SK-N-SH (cell line): ENCODE results near the gene ARMH2. TPM values are rescaled to one million over a fixed set of nuclear protein-coding genes. Genes with fewer than 3 reads are reported as not detected.
A peak's percentile ranks its signal among the peaks of the same experiment; 100 is the strongest.

Experiments
- CTCF ChIA-PET: fragments of 300-600, 350-600 bp; formaldehyde crosslinking; extraction: SDS; loops from one replicate; lab custom pipeline; 2021; lab: Yijun Ruan, JAX
- POLR2A ChIA-PET: fragments of 350-600 bp; sonication (Branson Sonifier 250); formaldehyde crosslinking; extraction: SDS; loops from one replicate; lab custom pipeline; 2020; ENCODE audit warnings: antibody characterized with exemption, inconsistent platforms; lab: Yijun Ruan, JAX
- DNase-seq: peaks from one replicate; pipeline ENCODE4 v3.0.0; 2012
- H2AFZ ChIP-seq: fragments of 200-600 bp; sonication (generic); 2 replicates; pipeline ENCODE4 v1.8.1; 2016; ENCODE audit warnings: antibody characterized with exemption, mild to moderate bottlenecking, low read depth
- H3F3A ChIP-seq: fragments of 200-600 bp; sonication (generic); replicated peaks from 2 replicates; pipeline ENCODE3; 2016; ENCODE audit warnings: antibody characterized with exemption, mild to moderate bottlenecking; ENCODE audit not compliant: insufficient read depth
- H3K27ac ChIP-seq, 2 experiments: fragments of 200-500 bp in 1 of 2; fragments of 200-600 bp in 1 of 2; sonication (Bioruptor generic) in 1 of 2; sonication (generic), shearing (Covaris generic) in 1 of 2; 2 replicates each; pipeline versions ENCODE4 v1.5.1 to v1.6.1; 2014 to 2016; ENCODE audit warnings: low read depth in 2 of 2, inconsistent platforms in 1 of 2, low read length in 1 of 2, mild to moderate bottlenecking in 1 of 2, mixed read lengths in 1 of 2
- H3K27me3 ChIP-seq: fragments of 200-600 bp; sonication (generic), shearing (Covaris generic); 2 replicates; pipeline ENCODE4 v1.6.1; 2016; ENCODE audit warnings: mixed run types; ENCODE audit not compliant: insufficient read depth
- H3K36me3 ChIP-seq, 2 experiments: fragments of 200-500 bp in 1 of 2; fragments of 200-600 bp in 1 of 2; sonication (Bioruptor generic) in 1 of 2; sonication (generic) in 1 of 2; replicated peaks in 1 of 2; 2 replicates each; pipeline versions ENCODE3 to v1.5.1; 2014 to 2016; ENCODE audit warnings: low read length in 1 of 2, mild to moderate bottlenecking in 1 of 2; ENCODE audit not compliant: insufficient read depth in 2 of 2, control insufficient read depth in 1 of 2
- H3K4me1 ChIP-seq, 2 experiments: fragments of 200-500 bp in 1 of 2; fragments of 200-600 bp in 1 of 2; sonication (Bioruptor generic) in 1 of 2; sonication (generic), shearing (Covaris generic) in 1 of 2; 2 replicates each; pipeline versions ENCODE4 v1.5.1 to v1.6.1; 2014 to 2016; ENCODE audit warnings: low read depth in 1 of 2, low read length in 1 of 2, mixed run types in 1 of 2; ENCODE audit not compliant: insufficient read depth in 2 of 2, control insufficient read depth in 1 of 2
- H3K4me2 ChIP-seq: fragments of 200-600 bp; sonication (generic), shearing (Covaris generic); 2 replicates; pipeline ENCODE4 v1.6.1; 2017; ENCODE audit warnings: mixed run types
- H3K4me3 ChIP-seq, 2 experiments: fragments of 200-500 bp in 1 of 2; fragments of 200-600 bp in 1 of 2; sonication (Bioruptor generic) in 1 of 2; sonication (generic), shearing (Covaris generic) in 1 of 2; 2 replicates each; pipeline versions ENCODE4 v1.5.1 to v1.8.1; 2014 to 2016; ENCODE audit warnings: low read depth in 2 of 2, inconsistent platforms in 1 of 2, low read length in 1 of 2, mild to moderate bottlenecking in 1 of 2, mixed read lengths in 1 of 2, moderate library complexity in 1 of 2
- H3K79me2 ChIP-seq: fragments of 200-600 bp; sonication (generic); 2 replicates; pipeline ENCODE4 v1.8.1; 2017; ENCODE audit warnings: mild to moderate bottlenecking; ENCODE audit not compliant: insufficient read depth
- H3K9ac ChIP-seq: fragments of 200-600 bp; sonication (generic); 2 replicates; pipeline ENCODE4 v1.6.1; 2017; ENCODE audit warnings: mixed run types
- H3K9me2 ChIP-seq: fragments of 200-600 bp; sonication (generic); 2 replicates; pipeline ENCODE4 v1.6.1; 2017; ENCODE audit warnings: mixed run types
- H3K9me3 ChIP-seq: fragments of 200-600 bp; sonication (generic); 2 replicates; pipeline ENCODE4 v1.6.1; 2017; ENCODE audit warnings: mixed run types, mild to moderate bottlenecking, moderate library complexity
- H4K20me1 ChIP-seq: fragments of 200-600 bp; sonication (generic); 2 replicates; pipeline ENCODE4 v1.6.1; 2017; ENCODE audit warnings: mild to moderate bottlenecking, mixed run types; ENCODE audit not compliant: insufficient read depth
- ELF1 ChIP-seq: IDR thresholded peaks from 2 replicates; pipeline ENCODE4 v1.4.0; 2012
- EP300 ChIP-seq, 2 experiments: IDR thresholded peaks; 2 replicates each; pipeline versions ENCODE4 v1.4.0 to v1.6.1; 2012; ENCODE audit warnings: borderline replicate concordance in 1 of 2, low read depth in 1 of 2, low read length in 1 of 2
- EZH2phosphoT487 ChIP-seq: fragments of 200-600 bp; sonication (generic); IDR thresholded peaks from 2 replicates; pipeline ENCODE4 v1.6.1; 2017; ENCODE audit warnings: low read depth, mixed run types, mild to moderate bottlenecking, antibody characterized with exemption, moderate library complexity, borderline replicate concordance
- FOSL2 ChIP-seq: IDR thresholded peaks from 2 replicates; pipeline ENCODE4 v1.4.0; 2012; ENCODE audit warnings: low read depth, mild to moderate bottlenecking, moderate library complexity, borderline replicate concordance
- FOXM1 ChIP-seq: IDR thresholded peaks from 2 replicates; pipeline ENCODE4 v1.4.0; 2012; ENCODE audit warnings: low read depth, mild to moderate bottlenecking
- GABPA ChIP-seq: IDR thresholded peaks from 2 replicates; pipeline ENCODE4 v1.4.0; 2012; ENCODE audit warnings: low read depth, mild to moderate bottlenecking
- GATA2 ChIP-seq: sonication (generic); formaldehyde crosslinking; IDR thresholded peaks from 2 replicates; pipeline ENCODE4 v1.5.0; 2020; ENCODE audit warnings: mild to moderate bottlenecking, missing genetic modification reagents
- MEF2A ChIP-seq: IDR thresholded peaks from 2 replicates; pipeline ENCODE4 v1.4.0; 2012; ENCODE audit warnings: low read depth, borderline replicate concordance
- NRF1 ChIP-seq: IDR thresholded peaks from 2 replicates; pipeline ENCODE4 v1.6.1; 2012; ENCODE audit warnings: low read depth, mild to moderate bottlenecking, low read length
- POLR2AphosphoS5 ChIP-seq: IDR thresholded peaks from 2 replicates; pipeline ENCODE4 v1.6.1; 2012; ENCODE audit warnings: low read depth, low read length
- RFX5 ChIP-seq: IDR thresholded peaks from 2 replicates; pipeline ENCODE4 v1.6.1; 2012; ENCODE audit warnings: mild to moderate bottlenecking, improper control_type of control experiment, low read length
- RXRA ChIP-seq: IDR thresholded peaks from 2 replicates; pipeline ENCODE4 v1.4.0; 2012; ENCODE audit warnings: low read depth, mild to moderate bottlenecking, borderline replicate concordance
- SIN3A ChIP-seq: IDR thresholded peaks from 2 replicates; pipeline ENCODE4 v1.6.1; 2012; ENCODE audit warnings: low read depth, mild to moderate bottlenecking, low read length, moderate library complexity, borderline replicate concordance
- SMC3 ChIP-seq: IDR thresholded peaks from 2 replicates; pipeline ENCODE4 v1.6.1; 2012; ENCODE audit warnings: low read depth, low read length, improper control_type of control experiment
- TAF1 ChIP-seq: IDR thresholded peaks from 2 replicates; pipeline ENCODE4 v1.6.1; 2012; ENCODE audit warnings: low read depth, mild to moderate bottlenecking, low read length, moderate library complexity, borderline replicate concordance
- TEAD4 ChIP-seq: IDR thresholded peaks from 2 replicates; pipeline ENCODE4 v1.4.0; 2012; ENCODE audit warnings: mild to moderate bottlenecking, borderline replicate concordance; ENCODE audit not compliant: insufficient read depth
- USF2 ChIP-seq: fragments of 150-350 bp; IDR thresholded peaks from 2 replicates; pipeline ENCODE4 v1.6.1; 2017; ENCODE audit warnings: antibody characterized with exemption, low read length, low read depth, borderline replicate concordance
- YY1 ChIP-seq: IDR thresholded peaks from 2 replicates; pipeline ENCODE4 v1.4.0; 2012; ENCODE audit warnings: low read depth, mild to moderate bottlenecking
- WGBS: methylation state at CpG from one replicate; pipeline ENCODE4 v1.1.6; 2017; ENCODE audit warnings: low lambda C conversion rate; 5-methylcytosine and 5-hydroxymethylcytosine counted together
- polyA plus RNA-seq, 3 experiments: library from polyadenylated mRNA; depleted of rRNA; stranded (reverse); fragments of >200 nt; gene quantifications; 2 replicates each; pipeline ENCODE4 v1.2.3, GENCODE V29; 2012
- TF ChIP-seq, protein P1 (sequence below): IDR thresholded peaks from 2 replicates; pipeline ENCODE4; 2012
- TF ChIP-seq, protein P2 (sequence below): fragments of 150-350 bp; IDR thresholded peaks from 2 replicates; pipeline ENCODE4 v1.6.1; 2016; ENCODE audit warnings: mild to moderate bottlenecking, low read depth, low read length
- TF ChIP-seq, protein P3 (sequence below): fragments of 200-600 bp; sonication (generic); IDR thresholded peaks from 2 replicates; pipeline ENCODE4 v1.6.1; 2017; ENCODE audit warnings: antibody characterized with exemption, mild to moderate bottlenecking, moderate library complexity

ARMH2 gene
- polyA plus RNA-seq, 1 of the 3 experiments (the other 2 are of a cell fraction): not detected

DNA sequence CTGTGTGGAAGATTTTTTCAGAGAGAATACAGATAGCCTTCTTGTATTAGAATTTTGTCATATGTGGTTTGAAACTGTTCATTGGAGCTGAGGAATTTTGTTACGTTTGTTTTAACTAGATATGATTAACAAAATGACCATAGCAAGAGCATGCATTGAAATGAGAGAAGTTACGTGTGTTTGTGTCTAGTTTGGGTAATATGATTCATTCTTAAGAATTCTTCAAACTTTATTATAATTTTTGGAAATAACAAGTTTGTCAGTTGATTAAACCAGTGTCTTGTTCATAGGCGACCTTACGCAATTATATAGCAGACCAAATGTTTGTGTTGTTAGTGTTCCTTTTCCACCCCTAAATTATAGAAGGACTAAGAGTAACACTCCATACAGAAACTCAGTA lies 18.5 kb downstream of the ARMH2 start:
- peaks cover 51 to 53% of the 10 kb centered on the region in 2 experiments for H3K36me3 ChIP-seq
- no peaks in the 10 kb centered on the region for H3K9me3 ChIP-seq
- H3K27me3 ChIP-seq: no peaks in the 10 kb centered on the region
- H3K9me2 ChIP-seq: no peaks in the 10 kb centered on the region
- TF ChIP-seq GATA2 (CRISPR knock-in tag) (no peak), FOSL2 (no peak), EZH2phosphoT487 (no peak), RFX5 (no peak), SIN3A (no peak), SMC3 (no peak)
- TF ChIP-seq, protein P1, sequence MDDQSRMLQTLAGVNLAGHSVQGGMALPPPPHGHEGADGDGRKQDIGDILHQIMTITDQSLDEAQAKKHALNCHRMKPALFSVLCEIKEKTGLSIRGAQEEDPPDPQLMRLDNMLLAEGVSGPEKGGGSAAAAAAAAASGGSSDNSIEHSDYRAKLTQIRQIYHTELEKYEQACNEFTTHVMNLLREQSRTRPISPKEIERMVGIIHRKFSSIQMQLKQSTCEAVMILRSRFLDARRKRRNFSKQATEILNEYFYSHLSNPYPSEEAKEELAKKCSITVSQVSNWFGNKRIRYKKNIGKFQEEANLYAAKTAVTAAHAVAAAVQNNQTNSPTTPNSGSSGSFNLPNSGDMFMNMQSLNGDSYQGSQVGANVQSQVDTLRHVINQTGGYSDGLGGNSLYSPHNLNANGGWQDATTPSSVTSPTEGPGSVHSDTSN: no peak
- TF ChIP-seq, protein P2, sequence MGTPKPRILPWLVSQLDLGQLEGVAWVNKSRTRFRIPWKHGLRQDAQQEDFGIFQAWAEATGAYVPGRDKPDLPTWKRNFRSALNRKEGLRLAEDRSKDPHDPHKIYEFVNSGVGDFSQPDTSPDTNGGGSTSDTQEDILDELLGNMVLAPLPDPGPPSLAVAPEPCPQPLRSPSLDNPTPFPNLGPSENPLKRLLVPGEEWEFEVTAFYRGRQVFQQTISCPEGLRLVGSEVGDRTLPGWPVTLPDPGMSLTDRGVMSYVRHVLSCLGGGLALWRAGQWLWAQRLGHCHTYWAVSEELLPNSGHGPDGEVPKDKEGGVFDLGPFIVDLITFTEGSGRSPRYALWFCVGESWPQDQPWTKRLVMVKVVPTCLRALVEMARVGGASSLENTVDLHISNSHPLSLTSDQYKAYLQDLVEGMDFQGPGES: no peak
- TF ChIP-seq, protein P3, sequence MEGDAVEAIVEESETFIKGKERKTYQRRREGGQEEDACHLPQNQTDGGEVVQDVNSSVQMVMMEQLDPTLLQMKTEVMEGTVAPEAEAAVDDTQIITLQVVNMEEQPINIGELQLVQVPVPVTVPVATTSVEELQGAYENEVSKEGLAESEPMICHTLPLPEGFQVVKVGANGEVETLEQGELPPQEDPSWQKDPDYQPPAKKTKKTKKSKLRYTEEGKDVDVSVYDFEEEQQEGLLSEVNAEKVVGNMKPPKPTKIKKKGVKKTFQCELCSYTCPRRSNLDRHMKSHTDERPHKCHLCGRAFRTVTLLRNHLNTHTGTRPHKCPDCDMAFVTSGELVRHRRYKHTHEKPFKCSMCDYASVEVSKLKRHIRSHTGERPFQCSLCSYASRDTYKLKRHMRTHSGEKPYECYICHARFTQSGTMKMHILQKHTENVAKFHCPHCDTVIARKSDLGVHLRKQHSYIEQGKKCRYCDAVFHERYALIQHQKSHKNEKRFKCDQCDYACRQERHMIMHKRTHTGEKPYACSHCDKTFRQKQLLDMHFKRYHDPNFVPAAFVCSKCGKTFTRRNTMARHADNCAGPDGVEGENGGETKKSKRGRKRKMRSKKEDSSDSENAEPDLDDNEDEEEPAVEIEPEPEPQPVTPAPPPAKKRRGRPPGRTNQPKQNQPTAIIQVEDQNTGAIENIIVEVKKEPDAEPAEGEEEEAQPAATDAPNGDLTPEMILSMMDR: no peak
- TF ChIP-seq, all 33 proteins: peak for 0
- Histone ChIP-seq H3K9ac (no peak overlapping the region), H3K4me1 (peaks cover 11 to 13% of the 10 kb centered on the region in 2 experiments; a peak in 3 of 4 replicates), H3K4me2 (no peak overlapping the region), H2AFZ (no peak overlapping the region), H3K79me2 (peaks cover 68% of the 10 kb centered on the region), H3F3A (peaks cover 9% of the 10 kb centered on the region), H3K27ac (no peak overlapping the region; a peak in 1 of 4 replicates), H3K4me3 (no peak overlapping the region), H4K20me1 (peaks cover 12% of the 10 kb centered on the region; the same call in 1 of the 2 replicates)
- 98% methylated on average over 4 of the region's 4 CpGs for WGBS
- ChIA-PET CTCF (no interaction called here), POLR2A (no interaction called here)
- DNase-seq: no peak

GRCh38 chr6:24779416-24780016 lies 19.2 kb downstream of the ARMH2 start:
- Histone ChIP-seq H3K4me2 (peak overlapping the region; percentile 1), H3K36me3 (peaks cover 44 to 46% of the 10 kb centered on the region in 2 experiments), H3K4me3 (no peak overlapping the region), H3K9ac (no peak overlapping the region), H3K27me3 (no peaks in the 10 kb centered on the region), H3K27ac (peak overlapping the region in 1 of 2 experiments; percentile 42; a peak in 2 of 4 replicates), H3F3A (peaks cover 9% of the 10 kb centered on the region), H3K79me2 (peaks cover 68% of the 10 kb centered on the region), H4K20me1 (peaks cover 12% of the 10 kb centered on the region; the same call in 1 of the 2 replicates), H2AFZ (no peak overlapping the region), H3K9me2 (no peaks in the 10 kb centered on the region), H3K4me1 (peaks cover 11 to 13% of the 10 kb centered on the region in 2 experiments; a peak in 3 of 4 replicates), H3K9me3 (no peaks in the 10 kb centered on the region)
- WGBS: 30% methylated on average over 3 of the region's 3 CpGs
- ChIA-PET POLR2A (no interaction called here), CTCF (interaction anchor here (1.2 to 1.3 kb wide), 2 partner anchors 9 to 12 kb away, joined by 3 read pairs; no protein-coding TSS in a partner anchor)
- DNase-seq: no peak
- TF ChIP-seq YY1 (no peak), TEAD4 (no peak), GATA2 (CRISPR knock-in tag) (peak; percentile 61), USF2 (no peak), FOXM1 (no peak), MEF2A (no peak), GABPA (no peak), SIN3A (no peak), RXRA (no peak), EP300 (IDR thresholded peaks at IDR 0.05; ENCODE audit: borderline replicate concordance in 1 of 2, low read depth in 1 of 2, low read length in 1 of 2) (0 out of 4 replicates have a peak, but pooled peaks of 1 of the 2 experiments have one; percentile 18), POLR2AphosphoS5 (no peak), TAF1 (no peak), ELF1 (no peak), NRF1 (no peak), EZH2phosphoT487 (no peak)
- TF ChIP-seq, protein P2: no peak
